DMS114 treated with DMSO at 0.1 percent for 48 hours (cell line): ENCODE data around the gene USP8.
"Not testable (repeated sequence)": the region's sequence is repeated elsewhere in the genome, so short reads cannot be mapped to it uniquely, and the experiment has no call there.

Source experiments
- DNase-seq: peaks from one replicate; lab custom pipeline; 2025; ENCODE audit not compliant: unreplicated experiment; lab: John Stamatoyannopoulos, UW

USP8 gene

GRCh38 chr15:50438251-50438650 lies 14.0 kb downstream of the USP8 start:
- DNase-seq, result no peak

GRCh38 chr15:50440932-50441331 lies 16.7 kb downstream of the USP8 start:
- DNase-seq, result no peak

DNA sequence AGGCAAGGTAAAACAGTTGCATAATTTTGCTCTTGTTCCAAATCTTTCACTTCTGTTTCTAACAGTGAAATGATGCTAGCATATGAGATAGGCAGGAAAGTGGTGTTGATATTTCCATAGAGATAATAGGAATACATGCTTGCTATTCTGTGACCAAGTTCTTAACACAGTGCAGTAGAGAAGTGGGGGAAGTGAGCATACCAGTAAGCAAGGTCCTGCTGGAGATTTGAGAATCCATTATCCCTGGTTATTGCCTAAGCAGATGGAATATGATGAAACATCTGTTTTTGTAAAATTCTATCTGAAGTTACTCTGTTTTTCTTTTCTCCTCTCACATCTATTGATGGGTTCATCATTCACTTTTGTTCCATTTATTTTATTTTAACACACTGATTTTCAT lies 28.7 kb downstream of the USP8 start:
- no peak for DNase-seq

DNA sequence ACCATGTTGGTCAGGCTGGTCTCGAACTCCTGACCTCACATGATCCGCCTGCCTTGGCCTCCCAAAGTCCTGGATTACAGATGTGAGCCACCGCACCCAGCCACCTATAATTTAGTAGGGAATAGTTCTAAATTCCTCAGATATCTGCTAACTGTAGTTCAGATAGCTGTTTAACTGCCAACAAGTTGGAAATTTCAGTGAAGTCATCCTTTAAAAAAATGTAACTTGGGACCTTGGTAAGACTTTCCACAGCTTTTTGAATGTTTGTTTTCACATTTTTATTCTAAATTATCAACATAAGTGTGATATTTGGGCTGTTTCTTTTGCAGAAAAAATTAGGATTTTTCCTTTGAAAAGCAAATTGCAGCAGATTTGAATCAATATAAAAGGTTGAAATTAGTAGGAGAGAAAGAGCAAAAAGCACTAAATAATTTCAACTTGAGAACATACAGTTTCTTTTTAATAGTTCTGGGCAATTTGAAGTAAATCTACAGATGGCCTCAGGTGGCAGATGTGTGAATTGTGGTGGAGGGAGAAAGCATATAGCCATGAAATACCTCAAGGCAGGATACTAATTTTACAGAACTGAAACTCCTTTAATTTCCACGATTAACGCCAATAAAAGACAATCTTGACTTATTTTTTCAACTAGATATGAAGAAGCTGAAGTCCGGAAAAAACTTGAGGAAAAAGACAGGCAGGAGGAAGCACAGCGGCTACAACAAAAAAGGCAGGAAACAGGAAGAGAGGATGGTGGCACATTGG lies 34.3 kb downstream of the USP8 start:
- no peak for DNase-seq

GRCh38 chr15:50463423-50464358 lies 39.5 kb downstream of the USP8 start:
- no peak for DNase-seq

DNA sequence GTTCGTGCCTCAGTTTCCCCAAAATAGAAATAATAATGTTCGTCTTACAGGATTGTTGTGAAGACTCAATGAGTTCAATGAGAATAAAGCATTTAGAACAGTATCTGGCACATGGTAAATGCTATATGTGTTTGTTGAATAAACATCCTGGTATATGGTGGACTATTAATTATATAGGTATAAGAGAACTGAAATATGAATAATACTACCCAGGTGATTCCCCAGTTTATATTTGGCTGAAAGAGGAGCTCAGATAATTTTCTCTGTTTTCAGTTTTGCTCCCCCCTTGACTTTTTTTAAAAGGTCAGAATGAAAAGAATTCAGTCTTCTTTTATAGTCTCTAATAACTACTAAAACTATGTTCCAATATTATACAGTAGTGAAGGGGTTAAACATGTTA lies 46.9 kb downstream of the USP8 start:
- DNase-seq, result no peak

DNA sequence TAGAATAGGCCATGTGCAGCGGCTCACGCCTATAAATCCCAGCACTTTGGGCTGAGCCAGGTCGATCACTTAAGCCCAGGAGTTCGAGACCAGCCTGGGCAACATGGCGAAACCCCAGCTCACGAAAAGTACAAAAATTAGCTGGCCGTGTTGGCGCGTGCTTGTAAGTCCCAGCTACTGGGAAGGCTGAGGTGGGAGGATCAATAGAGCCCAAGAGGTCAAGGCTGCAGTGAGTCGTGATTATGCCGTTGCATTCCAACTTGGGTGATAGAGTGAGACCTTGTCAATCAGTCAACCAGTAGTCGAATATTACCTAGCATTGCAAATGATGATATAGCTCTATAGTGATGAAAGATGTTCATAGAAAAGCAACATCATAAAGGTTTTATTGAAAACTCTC lies 51.9 kb downstream of the USP8 start:
- DNase-seq, result no peak

DNA sequence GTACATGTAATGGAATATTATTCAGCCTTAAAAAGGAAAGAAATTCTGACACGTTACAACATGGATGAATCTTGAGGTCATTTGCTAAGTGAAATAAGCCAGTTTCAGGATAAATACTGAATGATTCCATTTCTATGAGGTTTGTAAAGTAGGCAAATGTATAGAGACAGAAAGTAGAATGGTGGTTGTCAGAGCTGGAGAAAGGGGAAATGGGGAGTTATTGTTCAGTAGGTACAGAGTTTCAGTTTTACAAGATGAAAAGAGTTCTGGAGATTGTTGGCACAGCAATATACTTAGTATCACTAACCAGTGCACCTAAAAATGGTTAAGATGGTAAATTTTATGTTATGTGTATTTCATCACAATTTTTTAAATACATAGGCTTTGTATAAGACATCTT lies 60.6 kb downstream of the USP8 start:
- no peak for DNase-seq

DNA sequence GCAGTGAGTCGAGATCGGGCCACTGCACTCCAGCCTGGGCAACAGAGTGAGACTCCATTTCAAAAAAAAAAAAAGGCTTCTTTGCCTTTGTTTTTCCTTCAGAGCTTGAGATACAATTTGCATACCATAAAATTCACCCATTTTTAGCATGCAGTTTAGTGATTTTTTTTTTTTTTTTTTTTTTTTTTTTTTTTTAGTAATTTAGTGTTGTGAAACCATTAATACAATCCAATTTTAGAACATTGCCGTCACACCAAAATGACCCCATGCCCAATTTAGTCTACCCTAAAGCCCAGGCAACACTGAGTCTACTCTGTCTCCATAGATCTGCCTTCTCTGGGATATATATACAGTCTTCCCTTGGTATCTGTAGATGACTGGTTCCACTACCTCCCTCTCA lies 61.2 kb downstream of the USP8 start:
- no peak for DNase-seq

- no peak for DNase-seq
Measured at GRCh38 chr15:50487287-50487686, 63.1 kb downstream of the USP8 start.

- DNase-seq, result no peak
Measured at GRCh38 chr15:50493625-50494024, 69.4 kb downstream of the USP8 start.

DNA sequence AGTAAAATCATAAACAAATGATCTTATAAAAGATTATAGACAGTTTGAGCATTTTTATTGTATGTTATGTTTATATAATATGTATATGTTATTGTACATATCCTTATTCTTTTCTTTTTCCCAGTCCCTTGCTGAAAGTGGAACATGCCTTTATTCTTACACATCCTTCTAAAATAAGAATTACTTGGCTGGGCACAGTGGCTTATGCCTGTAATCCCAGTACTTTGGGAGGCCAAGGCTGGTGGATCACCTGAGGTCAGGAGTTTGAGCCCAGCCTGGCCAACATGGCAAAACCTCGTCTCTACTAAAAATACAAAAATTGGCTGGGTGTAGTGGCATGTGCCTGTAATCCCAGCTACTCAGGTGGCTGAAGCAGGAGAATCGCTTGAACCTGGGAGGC lies 70.3 kb downstream of the USP8 start:
- DNase-seq, result not testable (repeated sequence)

DNA sequence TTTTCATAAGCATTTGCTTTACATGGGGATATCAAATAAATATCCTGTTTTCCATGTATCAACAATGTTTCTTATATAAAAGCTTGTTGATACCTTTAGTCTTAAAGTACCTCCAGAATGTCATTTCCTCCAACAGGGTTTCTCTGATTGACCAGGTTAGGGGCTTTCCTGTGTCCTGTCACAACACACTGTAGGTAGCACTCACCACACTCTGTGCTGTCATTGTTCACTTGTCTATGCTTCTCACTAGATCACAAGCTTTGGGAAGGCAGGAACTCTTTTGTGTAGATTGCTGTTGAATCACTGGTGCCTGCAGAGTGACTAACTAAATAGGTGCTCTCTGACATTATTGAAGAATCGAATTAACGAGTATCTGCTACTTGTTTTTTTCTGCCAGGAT lies 72.5 kb downstream of the USP8 start:
- DNase-seq, result no peak

DNA sequence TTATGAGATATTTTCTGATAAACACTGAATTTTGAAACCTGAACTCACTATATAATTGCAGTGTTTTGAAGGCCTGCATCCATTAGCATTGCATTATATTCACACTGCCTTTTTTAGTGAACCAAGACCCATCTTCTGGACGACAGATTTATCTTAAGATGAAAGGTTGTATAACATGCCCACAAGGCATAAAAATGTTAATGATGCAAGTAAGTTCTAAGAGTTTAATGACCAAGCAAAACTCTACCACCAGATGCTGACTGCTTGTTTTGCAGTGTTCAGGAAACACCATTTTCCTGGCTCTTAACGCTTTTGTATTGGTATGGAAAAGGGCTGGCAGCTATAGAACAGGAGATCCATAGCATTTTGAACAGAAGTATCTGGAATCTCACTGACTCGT lies 76.1 kb downstream of the USP8 start:
- DNase-seq, result no peak

DNA sequence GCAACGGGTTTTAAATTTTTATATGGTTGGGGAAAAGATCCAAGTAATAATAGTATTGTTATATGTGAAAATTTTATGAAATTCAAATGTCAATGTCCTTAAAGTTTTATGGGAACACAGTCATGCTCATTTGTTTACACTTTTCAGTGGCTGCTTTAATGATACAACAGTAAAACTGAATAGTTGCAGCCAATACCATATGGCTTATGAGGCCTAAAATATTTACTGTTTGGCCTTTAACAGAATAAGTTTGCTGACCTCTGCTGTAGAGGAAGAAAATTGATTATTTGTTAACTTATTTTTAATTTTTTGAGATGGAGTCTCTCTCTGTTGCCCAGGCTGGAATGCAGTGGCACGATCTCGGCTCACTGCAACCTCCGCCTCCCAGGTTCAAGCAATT lies 77.6 kb downstream of the USP8 start:
- no peak for DNase-seq

DNA sequence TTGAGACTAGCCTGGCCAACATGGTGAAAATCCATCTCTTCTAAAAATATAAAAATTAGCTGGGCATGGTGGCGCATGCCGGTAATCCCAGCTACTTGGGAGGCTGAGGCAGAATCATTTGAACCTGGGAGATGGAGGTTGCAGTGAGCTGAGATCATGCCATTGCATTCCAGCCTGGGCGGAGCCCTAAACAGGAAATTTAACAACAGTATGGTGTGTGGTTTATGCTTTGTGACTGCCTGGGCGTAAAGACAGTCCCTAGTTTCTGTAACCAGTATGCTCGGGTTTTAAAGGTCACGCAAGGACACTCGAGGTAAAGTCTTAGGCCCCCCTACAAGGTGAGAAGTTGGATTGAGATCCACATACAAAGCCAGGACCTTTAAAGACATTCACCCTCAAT lies 78.9 kb downstream of the USP8 start:
- DNase-seq, result no peak

DNA sequence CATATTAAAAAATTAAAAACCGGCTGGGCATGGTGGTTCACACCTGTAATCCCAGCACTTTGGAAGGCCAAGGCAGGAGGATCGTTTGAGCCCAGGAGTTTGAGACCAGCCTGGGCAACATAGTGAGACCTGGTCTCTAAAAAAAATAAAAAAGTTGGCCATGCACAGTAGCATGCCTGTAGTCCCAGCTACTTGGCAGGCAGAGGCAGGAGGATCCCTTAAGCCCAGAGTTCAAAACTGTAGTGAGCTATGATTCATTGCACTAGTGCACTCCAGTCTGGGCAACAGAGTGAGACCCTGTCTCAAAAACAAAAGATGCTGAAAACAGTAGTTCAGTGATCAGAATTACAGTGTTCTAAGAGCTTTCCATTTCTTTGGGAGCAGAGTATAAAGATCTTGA lies 81.5 kb downstream of the USP8 start:
- not testable (repeated sequence) for DNase-seq

DNA sequence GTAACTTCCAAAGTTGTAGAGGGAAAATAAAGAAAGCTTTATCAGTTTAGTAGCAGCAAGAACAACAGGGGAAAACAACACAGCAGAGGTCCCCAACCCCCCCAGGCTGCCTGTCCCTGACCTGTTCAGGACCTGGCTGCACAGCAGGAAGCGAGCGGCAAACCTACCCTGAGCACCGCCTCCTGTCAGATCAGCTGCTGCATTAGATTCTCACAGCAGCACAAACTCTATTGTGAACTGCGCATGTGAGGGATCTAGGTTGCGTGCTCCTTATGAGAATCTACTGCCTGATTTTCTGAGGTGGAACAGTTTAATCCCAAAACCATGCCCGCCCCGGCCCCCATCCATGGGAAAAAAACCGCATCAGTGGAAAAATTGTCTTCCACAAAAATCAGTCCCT lies 81.9 kb downstream of the USP8 start:
- no peak for DNase-seq

DNA sequence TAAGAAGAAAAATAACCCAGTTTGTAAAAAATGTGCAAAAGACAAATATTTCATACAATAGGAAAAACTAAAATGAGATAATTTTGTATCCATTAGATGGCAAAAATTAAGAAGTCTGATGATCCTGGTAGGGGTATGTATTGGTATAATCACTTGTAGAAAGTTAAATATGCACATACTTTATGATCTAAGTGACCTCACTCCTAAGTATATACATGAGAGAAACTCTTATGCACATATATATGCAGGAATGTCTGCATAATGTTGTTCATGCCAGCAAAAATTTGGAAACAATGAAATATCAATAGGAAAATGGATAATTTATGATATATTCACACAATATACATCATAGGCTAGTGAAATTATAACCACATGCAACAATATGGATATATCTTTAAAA lies 88.8 kb downstream of the USP8 start:
- no peak for DNase-seq

- no peak for DNase-seq
Measured at GRCh38 chr15:50519740-50520425, 95.7 kb downstream of the USP8 start.

DNA sequence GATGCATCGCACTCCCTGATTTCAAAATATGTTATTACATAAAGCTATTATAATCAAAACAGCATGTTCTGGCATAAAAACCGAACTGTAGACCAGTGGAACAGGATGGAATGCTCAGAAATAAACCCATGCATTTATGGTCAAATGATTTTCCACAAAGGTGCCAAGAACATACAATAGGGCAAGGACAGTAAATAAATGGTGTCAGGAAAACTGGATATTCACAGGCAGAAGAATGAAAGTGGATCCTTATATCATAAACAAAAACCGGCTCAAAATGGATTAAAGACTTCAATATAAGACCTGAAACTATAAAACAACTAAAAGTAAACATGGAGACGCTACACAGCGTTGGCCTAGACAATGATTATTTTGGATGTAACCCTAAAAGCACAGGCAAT lies 99.6 kb downstream of the USP8 start:
- no peak for DNase-seq

DNA sequence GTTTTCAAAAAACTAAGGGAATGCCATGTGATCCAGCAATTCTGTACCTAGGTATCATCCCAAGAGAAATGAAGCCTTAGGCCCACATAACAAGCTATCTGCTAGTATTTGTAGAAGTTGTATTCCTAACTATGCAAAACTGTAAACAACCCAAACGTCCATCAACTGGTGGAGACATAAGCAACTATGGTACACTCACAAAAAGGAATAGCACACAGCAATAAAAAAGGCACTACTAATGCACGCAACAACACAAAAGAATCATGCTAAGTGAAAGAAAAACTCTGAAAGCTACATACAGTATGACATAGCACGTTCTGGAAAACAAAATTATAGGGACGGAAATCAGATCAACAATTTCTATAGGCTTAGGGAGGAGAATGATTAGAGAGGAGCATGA lies 107.0 kb downstream of the USP8 start:
- DNase-seq, result no peak
